HUES48 (cell line): ENCODE results near the gene B3GAT1.

ENCODE experiments used
- H3K27ac ChIP-seq: one replicate; pipeline ENCODE4 v1.7.0; 2013; ENCODE audit warnings: low read depth, low read length, inconsistent platforms
- H3K27me3 ChIP-seq: 2 replicates; pipeline ENCODE4 v1.6.1; 2013; ENCODE audit warnings: mild to moderate bottlenecking, low read length; ENCODE audit not compliant: control insufficient read depth, insufficient read depth
- H3K36me3 ChIP-seq: 2 replicates; pipeline ENCODE4 v1.6.1; 2013; ENCODE audit warnings: low read length; ENCODE audit not compliant: control insufficient read depth, insufficient read depth
- H3K4me1 ChIP-seq: 2 replicates; pipeline ENCODE4 v1.6.1; 2013; ENCODE audit warnings: mild to moderate bottlenecking, low read length; ENCODE audit not compliant: control insufficient read depth, insufficient read depth
- H3K4me3 ChIP-seq: 2 replicates; pipeline ENCODE4 v1.5.1; 2013; ENCODE audit warnings: mild to moderate bottlenecking, low read depth, low read length
- H3K9ac ChIP-seq: 2 replicates; pipeline ENCODE4 v1.6.1; 2013; ENCODE audit warnings: mild to moderate bottlenecking, low read depth, low read length, moderate library complexity
- H3K9me3 ChIP-seq: 2 replicates; pipeline ENCODE4 v1.6.1; 2013; ENCODE audit warnings: low read length; ENCODE audit not compliant: control insufficient read depth, insufficient read depth

B3GAT1 gene

DNA sequence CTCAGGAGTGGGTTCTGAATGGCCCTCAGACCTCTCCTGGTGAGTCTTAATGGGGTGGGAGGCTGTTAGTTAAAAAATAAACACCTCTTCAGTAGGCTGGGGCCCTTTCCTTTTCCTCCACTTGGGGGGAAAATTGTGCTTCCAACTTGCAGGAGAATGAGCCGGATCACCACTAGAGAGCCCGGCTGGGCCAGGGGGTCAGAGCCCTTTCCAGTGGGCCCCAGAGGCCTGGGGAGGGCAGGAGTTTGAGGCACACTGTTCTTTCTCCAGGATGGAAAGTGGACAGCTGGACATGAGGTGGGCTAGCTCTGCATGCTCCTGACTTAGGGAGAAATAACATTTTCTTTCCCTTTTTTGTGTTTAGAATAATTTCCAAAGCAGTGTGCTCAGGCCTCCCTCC, 32.8 kb downstream of the B3GAT1 start:
- Histone ChIP-seq H3K9ac (no peak overlapping the region), H3K9me3 (no peaks in the 10 kb centered on the region), H3K27me3 (no peaks in the 10 kb centered on the region), H3K36me3 (peaks cover 26% of the 10 kb centered on the region), H3K4me3 (no peak overlapping the region), H3K27ac (no peak overlapping the region), H3K4me1 (peaks cover 11% of the 10 kb centered on the region)

- Histone ChIP-seq H3K9ac (no peak overlapping the region), H3K4me1 (peaks cover 11% of the 10 kb centered on the region), H3K36me3 (peaks cover 25% of the 10 kb centered on the region), H3K27me3 (no peaks in the 10 kb centered on the region), H3K27ac (no peak overlapping the region), H3K4me3 (no peak overlapping the region), H3K9me3 (no peaks in the 10 kb centered on the region)
Observed at GRCh38 chr11:134377876-134378275, 34.2 kb downstream of the B3GAT1 start.

DNA sequence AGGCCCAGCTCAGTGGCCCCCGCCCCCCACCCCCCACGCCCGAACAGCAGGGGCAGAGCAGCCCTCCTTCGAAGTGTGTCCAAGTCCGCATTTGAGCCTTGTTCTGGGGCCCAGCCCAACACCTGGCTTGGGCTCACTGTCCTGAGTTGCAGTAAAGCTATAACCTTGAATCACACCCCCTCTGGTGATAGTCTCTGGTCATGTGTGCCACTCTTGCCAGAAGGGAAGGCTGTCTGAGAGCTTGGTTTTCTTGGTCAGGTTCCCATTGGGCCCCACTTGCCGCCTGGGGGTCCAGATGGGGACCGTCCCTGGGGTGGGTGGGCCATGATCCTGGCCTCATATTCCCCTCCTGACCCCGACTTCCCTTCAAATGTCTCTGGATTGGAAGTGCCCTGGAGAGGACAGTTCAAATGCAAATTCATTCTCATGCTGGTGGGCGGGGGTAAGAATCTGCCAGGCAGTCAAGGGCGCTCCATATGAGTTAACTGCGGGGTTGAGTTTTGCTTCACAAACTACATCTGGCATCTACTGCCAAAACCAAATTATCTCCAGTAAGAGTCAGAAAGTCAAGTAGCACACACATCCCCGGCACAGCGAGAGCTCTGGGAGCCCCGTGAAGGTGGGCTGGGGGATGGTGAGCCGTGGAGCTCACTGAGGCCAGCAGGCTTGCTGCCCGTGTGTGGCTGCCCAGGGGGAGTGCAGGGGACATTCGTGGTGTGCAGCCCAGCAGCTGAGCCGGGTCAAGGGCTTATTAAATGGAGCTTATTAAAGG, 35.7 kb downstream of the B3GAT1 start:
- Histone ChIP-seq H3K9ac (no peak overlapping the region), H3K4me3 (no peak overlapping the region), H3K9me3 (no peaks in the 10 kb centered on the region), H3K27me3 (no peaks in the 10 kb centered on the region), H3K27ac (no peak overlapping the region), H3K4me1 (peaks cover 11% of the 10 kb centered on the region), H3K36me3 (peaks cover 10% of the 10 kb centered on the region; the same call in 1 of the 2 replicates)

DNA sequence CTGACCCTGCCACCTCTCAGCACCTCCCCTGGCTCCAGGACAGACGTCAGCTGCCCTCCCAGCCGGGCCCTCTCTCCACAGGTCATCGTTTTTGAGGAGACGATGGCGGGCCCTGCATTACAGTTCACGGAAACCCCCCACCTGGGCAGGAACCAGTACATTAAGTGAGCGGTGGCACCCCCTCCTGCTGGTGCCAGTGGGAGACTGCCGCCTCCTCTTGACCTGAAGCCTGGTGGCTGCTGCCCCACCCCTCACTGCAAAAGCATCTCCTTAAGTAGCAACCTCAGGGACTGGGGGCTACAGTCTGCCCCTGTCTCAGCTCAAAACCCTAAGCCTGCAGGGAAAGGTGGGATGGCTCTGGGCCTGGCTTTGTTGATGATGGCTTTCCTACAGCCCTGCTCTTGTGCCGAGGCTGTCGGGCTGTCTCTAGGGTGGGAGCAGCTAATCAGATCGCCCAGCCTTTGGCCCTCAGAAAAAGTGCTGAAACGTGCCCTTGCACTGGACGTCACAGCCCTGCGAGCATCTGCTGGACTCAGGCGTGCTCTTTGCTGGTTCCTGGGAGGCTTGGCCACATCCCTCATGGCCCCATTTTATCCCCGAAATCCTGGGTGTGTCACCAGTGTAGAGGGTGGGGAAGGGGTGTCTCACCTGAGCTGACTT, 37.0 kb downstream of the B3GAT1 start:
- Histone ChIP-seq H3K4me3 (no peak overlapping the region), H3K9ac (no peak overlapping the region), H3K36me3 (peaks cover 2% of the 10 kb centered on the region; the same call in 1 of the 2 replicates), H3K27ac (no peak overlapping the region), H3K27me3 (no peaks in the 10 kb centered on the region), H3K9me3 (no peaks in the 10 kb centered on the region), H3K4me1 (peaks cover 11% of the 10 kb centered on the region)

- H3K27ac ChIP-seq, result no peak overlapping the region
- H3K9me3 ChIP-seq, result no peaks in the 10 kb centered on the region
- H3K4me1 ChIP-seq, result peaks cover 11% of the 10 kb centered on the region
- H3K9ac ChIP-seq, result no peak overlapping the region
- no peak overlapping the region for H3K4me3 ChIP-seq
- H3K27me3 ChIP-seq, result no peaks in the 10 kb centered on the region
- H3K36me3 ChIP-seq, result no peaks in the 10 kb centered on the region
Observed at GRCh38 chr11:134374171-134374570, 37.9 kb downstream of the B3GAT1 start.

GRCh38 chr11:134373591-134374052, 38.4 kb downstream of the B3GAT1 start:
- Histone ChIP-seq H3K9me3 (no peaks in the 10 kb centered on the region), H3K4me3 (no peak overlapping the region), H3K4me1 (peaks cover 11% of the 10 kb centered on the region), H3K9ac (no peak overlapping the region), H3K27me3 (no peaks in the 10 kb centered on the region), H3K27ac (no peak overlapping the region), H3K36me3 (no peaks in the 10 kb centered on the region)

DNA sequence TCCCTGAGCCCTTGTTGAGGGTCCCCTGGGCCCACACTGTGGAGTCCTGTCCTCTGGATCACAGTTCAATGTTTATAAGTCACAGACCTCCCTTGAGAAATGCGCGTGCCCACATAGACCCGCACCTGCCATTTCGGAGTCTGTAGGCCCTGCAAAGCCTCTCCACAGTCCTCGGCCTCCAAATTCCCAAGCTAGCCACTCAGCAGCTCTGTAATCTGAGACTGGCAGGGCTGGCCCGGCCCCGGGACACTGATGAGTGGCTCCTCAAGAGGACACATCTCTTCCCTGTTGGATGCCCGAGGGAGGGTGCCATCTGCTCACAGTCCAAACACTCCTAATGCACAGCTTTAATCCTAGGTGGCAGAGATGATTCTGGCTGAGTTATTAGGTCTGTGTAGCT, 39.1 kb downstream of the B3GAT1 start:
- H3K4me3 ChIP-seq, result no peak overlapping the region
- H3K9me3 ChIP-seq, result no peaks in the 10 kb centered on the region

DNA sequence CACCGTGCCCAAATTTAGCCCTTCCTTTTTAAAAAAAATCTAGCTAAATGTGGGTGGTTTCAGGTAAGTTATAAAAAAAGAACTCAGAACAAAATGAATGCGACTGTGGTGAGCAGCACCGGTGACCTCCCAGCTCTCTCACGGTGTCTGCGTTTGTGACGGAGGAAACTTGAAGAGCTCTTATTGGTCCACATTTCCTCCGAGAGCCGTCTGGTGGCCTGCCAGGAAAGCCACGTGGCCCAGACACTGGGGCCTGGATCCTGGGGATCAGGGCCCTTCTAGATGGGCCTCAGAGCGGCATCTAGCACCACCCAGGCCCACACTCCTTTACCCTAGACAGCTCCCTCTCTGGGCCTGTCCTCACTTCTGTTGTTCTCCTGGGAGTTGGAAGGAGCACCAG, 39.5 kb downstream of the B3GAT1 start:
- H3K27me3 ChIP-seq, result no peaks in the 10 kb centered on the region
- no peaks in the 10 kb centered on the region for H3K9me3 ChIP-seq
- no peak overlapping the region for H3K27ac ChIP-seq
- H3K9ac ChIP-seq, result no peak overlapping the region
- H3K4me1 ChIP-seq, result peaks cover 11% of the 10 kb centered on the region
- no peaks in the 10 kb centered on the region for H3K36me3 ChIP-seq
- no peak overlapping the region for H3K4me3 ChIP-seq

More for the DNA sequence above, 39.1 kb downstream of the B3GAT1 start:
- no peak overlapping the region for H3K9ac ChIP-seq
- no peaks in the 10 kb centered on the region for H3K27me3 ChIP-seq
- H3K36me3 ChIP-seq, result no peaks in the 10 kb centered on the region
- H3K4me1 ChIP-seq, result peaks cover 11% of the 10 kb centered on the region
- no peak overlapping the region for H3K27ac ChIP-seq

DNA sequence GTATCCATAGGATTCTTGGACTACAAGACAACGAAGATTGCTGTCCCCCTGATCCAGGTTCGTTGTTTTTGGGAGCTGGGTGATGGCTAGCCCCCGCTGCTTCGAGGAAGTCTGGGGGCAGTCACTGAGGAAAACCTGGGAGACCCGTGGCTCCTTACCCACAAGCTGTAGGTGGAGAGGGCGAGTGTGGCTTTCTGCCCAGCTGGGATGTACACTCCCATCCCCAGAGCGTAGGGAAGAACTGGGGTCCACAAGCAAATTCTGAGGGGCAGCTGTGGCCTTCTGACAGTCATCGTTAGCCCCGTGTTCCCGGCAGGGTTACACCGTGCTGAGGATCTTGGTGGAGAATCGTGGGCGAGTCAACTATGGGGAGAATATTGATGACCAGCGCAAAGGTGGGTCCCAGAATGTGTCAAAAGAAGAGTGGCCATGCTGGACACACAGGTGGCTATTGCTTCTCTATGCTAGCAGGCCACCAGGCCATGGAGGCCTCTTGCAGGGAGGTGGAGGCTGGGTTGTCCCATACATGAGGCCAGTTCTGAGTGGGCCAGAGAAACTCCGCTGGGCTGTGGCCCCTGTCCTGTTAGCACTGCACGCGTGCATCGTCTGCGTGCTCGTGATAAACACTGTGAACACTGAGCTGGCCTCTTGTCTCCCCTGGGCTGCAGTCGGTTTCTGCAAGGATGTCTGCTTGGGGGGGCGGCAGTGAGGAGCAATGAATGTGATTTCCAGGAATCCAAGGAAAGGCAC, 40.4 kb downstream of the B3GAT1 start:
- no peaks in the 10 kb centered on the region for H3K27me3 ChIP-seq

DNA sequence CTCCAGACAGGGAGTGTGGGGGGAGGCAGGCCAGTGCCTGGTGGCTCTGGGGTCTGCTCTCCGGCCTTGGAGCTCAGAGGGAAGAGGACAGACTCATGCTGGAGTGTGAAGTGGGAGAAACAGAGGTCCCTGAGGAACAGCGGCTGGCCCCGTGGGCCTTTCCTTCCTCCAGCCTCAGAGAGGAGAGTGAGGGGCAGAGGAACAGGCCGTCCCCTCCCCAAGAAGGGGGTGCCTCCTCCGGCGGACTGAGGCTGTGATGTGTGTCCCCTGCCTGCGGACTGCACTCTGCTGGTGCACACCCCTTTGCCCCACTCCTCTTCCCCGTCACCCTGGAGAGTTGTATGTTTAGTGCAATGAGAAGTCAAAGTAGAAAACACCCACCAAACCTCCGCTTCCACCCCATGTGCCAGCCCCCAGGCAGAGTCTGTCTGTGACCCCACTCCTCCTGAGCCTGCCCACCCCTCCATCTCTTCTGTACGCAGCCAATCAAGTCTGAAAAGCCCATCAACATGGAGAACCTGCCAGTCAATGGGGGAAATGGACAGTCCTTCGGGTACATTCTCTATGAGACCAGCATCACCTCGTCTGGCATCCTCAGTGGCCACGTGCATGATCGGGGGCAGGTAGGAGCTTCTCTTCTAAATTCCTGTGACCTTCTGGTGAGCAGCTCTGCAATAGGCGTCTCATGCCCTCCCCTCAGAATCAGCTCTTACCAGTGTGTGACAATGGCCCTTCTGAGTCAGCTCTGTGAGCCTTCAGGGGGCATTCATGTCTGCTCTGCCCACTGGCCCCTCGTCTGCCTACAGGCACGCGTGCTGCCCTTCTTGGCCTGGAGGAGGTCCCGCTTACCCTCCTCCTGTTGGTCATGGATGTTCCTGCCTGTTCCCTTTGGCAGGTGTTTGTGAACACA, 41.3 kb downstream of the B3GAT1 start:
- H3K9ac ChIP-seq, result no peak overlapping the region
- no peak overlapping the region for H3K4me3 ChIP-seq
- no peaks in the 10 kb centered on the region for H3K9me3 ChIP-seq
- H3K36me3 ChIP-seq, result no peaks in the 10 kb centered on the region
- H3K27me3 ChIP-seq, result no peaks in the 10 kb centered on the region
- no peaks in the 10 kb centered on the region for H3K4me1 ChIP-seq
- H3K27ac ChIP-seq, result no peak overlapping the region

More for the DNA sequence above, 40.4 kb downstream of the B3GAT1 start:
- Histone ChIP-seq H3K36me3 (no peaks in the 10 kb centered on the region), H3K27ac (no peak overlapping the region), H3K4me1 (peaks cover 6% of the 10 kb centered on the region), H3K4me3 (no peak overlapping the region), H3K9me3 (no peaks in the 10 kb centered on the region), H3K9ac (no peak overlapping the region)
